HG03521 (cell line): ENCODE results near the gene EVI5.

ENCODE experiments used
- ATAC-seq: cut with Tn5 transposase; IDR thresholded peaks from one replicate; pipeline ENCODE4 v1.9.1; 2021; ENCODE audit warnings: mild to moderate bottlenecking, moderate library complexity; ENCODE audit not compliant: unreplicated experiment

Gene EVI5

DNA sequence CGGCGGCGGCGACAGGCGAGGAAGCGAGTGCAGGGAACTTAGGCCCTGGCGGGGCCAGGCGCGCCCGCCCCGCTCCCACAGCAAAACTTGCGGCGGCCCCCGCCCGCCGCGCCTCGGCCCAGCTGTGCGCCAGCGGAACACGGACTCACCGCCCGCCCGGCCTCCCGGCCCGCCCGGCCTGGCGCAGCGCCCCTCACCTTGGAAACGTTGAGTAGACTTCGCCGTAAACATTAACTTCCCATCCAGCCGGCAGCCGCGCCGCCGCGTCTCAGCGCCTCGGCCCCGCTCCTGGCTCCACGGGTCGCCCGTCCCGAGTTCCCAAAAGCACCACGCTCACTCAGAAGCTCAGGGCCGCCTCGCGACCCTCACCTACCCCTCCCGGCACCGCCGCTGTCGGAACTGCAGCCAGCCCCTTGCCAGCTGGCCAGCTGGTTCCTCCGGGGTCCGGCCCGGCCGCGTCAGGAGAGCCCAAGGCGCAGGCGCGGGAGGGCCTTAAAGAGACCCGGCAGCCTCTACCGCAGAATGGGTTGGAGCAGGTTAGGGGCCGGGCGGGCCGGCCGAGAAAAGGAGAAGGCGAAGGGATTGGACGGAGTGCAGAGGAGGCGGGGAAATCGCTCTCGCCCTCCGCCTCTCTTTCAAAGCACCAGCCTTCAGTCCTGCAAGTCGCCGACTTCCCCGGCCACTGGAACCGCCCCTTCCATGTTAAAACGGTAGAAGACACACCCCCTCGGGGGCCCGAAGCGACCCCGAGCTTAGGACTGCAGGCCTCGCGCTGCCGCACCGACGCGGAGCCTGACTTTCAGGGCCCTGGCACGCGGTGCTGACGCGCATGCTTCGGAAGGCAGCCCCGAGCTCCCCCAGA lies at the start of gene EVI5:
TSS of gene EVI5 (minus strand) at position 470 of the 862 bp plus-strand sequence. CDS start 48,562 bp downstream, outside the sequence.
- ATAC-seq = peak; percentile 88

DNA sequence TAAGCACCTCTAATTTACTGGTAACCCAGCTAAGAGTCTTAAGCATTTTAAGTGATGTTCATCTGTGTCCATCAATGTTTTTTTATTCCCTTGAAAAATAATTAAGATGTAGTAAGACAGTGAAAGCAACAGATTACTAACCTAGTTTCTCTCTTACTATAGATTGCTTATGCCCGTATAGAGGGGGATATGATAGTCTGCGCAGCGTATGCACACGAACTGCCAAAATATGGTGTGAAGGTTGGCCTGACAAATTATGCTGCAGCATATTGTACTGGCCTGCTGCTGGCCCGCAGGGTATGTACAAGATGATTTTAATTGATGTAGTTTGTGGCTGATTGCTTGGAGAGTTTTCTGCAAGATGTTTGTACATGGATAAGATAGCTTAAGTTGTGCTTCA lies 49.7 kb upstream of the EVI5 start:
- ATAC-seq = no peak

DNA sequence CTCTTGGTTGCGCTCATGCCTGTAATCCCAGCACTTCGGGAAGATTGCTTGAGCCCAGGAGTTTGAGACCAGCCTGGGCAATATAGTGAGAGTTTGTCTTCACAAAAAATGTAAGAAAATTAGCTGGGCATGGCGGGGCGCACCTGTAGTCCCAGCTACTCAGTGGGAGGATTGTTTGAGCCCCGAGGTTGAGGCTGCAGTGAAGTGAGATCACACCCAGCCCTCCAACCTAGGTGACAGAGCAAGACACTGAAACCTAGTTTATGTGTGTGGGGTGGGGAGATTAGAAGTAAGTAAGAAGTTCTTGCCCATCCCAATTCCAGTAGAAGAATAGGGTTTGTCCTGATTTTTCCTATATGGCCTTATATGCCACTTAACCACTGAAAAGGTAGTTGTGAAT lies 48.9 kb upstream of the EVI5 start:
- no peak for ATAC-seq

DNA sequence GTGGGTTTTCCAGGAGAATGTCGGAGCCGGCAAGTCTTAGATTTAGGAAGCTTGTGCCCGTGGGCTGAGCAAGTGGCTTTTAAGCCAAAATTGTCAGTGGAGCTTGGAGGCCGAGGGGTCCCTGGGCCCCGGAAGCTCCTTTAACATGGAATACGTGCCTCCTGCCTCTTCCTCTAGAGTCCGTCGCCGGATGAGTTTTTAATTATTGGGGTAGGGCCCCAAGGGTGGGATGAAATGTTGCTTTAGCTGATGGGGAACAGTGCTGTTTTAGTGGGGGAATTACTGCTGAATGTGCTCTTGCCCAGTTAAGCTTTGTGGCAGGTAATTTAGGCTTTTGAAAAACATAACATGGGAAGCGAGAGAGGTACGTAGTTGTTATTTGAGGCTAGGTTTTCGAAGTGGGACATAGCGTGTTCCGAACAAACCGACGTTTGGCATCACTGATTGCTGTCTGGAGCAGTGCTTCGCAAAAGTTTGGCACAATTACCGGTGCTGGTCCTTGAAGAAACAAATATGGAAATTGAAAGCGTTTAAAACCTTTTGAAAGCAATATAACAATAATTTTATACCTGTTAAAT lies 47.7 kb upstream of the EVI5 start:
- no peak for ATAC-seq

DNA sequence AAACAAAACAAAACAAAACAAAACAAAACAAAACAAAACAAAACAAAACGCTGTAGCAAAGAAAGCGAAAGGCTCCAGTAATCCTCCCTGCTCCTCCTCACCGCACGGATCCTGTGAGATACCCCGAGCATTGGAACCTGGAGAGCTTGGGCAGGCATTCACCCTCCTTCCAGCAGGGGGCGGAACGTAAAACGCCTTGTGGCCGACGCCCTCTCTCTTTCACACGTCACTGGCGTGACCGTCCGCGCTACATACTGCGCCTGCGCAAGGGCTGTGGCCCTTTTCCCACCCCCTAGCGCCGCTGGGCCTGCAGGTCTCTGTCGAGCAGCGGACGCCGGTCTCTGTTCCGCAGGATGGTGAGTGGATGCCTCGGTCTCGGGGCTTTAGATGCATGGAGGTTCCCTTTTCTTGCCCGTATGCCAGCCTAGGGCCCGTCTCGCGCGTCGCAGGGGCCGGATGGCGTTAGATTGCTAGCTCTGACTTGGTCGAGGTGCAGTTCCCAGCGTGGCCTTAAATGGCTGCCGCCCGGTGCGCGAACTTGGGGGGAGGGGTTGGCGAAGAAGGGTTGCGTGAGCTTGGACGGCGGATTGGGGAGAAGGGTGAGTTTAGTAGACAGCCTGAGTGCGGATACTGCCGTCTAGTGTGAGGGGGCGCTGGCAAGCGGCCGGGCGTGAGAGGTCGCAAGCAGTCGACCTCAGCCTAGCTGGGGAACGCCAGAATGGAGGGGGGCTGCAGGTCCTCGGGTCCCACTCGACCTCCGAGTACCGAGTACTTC lies 47.0 kb upstream of the EVI5 start, which contains the start of gene RPL5:
TSS of gene RPL5 (plus strand) at position 279 of the 775 bp plus-strand sequence. CDS start at position 354, 75 bp downstream.
- ATAC-seq = peak; percentile 94

DNA sequence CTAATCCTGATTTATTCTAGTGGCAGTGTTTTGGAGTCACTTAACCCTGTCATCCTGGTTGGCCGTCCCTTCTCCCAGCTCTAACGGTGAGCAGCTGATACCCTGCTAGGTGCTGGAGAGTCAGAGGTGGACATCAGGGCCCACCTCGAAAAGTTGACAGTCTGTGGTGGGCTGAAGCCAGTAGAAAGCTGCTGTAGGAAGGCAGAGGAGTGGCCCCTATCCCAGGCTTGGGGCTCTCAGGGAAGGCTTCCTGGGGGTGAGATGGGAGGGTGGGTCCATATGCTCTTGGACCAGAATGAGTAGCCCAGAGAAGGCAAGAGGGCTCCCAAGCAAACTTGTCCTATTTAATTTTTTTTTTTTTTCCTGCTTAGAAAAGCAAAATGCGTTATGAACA lies 46.5 kb upstream of the EVI5 start:
- no peak for ATAC-seq

DNA sequence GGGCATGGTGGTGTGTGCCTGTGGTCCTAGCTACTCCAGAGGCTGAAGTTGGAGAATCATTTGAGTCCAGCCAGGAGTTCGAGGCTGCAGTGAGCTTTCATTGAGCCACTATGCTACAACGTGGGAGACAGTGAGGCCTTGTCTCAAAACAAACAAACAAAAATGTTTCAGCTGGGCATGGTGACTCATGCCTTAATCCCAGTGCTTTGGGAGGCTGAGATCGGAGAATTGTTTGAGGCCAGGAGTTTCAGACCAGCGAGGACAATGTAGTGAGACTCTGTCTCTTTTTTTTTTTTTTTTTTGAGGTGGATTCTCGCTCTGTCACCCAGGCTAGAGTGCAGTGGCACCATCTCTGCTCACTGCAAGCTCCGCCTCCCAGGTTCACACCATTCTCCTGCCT lies 41.9 kb upstream of the EVI5 start:
- no peak for ATAC-seq

DNA sequence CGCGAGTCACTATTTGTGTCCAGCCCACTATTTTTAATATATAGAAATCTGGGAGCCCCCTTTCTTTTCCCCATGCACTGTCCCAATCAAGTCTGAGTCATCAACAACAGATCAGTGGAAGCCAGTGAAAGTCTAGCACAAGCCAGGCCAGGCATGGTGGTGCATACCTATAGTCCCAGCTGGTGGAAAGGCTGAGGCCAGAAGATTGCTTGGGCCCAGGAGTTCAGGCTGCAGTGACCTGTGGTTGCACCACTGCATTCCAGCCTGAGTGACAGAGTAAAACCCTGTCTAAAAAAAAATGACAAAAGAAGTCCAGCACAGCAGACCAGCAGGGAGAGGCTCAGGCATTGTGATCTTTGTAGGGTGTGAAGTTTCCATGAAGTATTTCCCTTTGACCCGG lies 38.0 kb upstream of the EVI5 start:
- ATAC-seq = no peak

DNA sequence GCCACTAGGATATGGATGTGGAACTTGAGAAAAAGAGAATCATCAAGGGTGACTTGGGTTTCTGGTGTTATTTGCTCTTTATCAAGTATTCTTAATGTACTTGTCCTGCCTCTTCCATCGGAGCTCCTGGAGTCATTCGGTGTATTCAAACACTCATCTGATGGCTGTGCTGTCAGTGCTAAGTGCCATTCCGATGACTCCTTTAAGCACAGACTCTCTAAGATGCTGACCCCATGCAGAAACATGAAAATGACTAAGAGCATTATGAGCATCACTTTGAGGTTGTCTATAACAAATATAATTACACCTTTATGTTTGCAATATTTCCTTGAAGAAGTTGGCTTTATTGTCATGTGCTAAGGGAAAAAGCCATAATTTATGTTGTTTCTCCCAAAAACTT lies 35.6 kb upstream of the EVI5 start:
- ATAC-seq = no peak

DNA sequence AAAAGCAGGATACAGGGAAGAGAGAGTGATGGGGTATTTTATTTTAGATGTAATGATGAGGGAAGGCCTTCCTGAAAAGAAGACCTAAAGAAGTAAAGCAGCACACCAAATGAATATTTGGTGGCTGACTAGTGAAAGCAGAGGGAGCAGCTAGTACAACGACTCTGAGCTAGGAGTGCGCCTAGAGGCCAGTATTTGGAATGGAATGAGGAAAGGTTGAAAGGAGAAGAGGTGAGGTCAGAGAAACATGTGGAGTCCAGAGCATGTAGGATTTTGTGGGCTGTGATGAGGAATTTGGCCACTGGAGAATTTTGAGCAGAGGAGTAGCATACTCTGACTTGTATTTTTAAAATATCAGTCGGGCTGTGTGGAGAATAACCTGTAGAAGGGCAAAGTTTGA lies 35.1 kb upstream of the EVI5 start:
- ATAC-seq = no peak

DNA sequence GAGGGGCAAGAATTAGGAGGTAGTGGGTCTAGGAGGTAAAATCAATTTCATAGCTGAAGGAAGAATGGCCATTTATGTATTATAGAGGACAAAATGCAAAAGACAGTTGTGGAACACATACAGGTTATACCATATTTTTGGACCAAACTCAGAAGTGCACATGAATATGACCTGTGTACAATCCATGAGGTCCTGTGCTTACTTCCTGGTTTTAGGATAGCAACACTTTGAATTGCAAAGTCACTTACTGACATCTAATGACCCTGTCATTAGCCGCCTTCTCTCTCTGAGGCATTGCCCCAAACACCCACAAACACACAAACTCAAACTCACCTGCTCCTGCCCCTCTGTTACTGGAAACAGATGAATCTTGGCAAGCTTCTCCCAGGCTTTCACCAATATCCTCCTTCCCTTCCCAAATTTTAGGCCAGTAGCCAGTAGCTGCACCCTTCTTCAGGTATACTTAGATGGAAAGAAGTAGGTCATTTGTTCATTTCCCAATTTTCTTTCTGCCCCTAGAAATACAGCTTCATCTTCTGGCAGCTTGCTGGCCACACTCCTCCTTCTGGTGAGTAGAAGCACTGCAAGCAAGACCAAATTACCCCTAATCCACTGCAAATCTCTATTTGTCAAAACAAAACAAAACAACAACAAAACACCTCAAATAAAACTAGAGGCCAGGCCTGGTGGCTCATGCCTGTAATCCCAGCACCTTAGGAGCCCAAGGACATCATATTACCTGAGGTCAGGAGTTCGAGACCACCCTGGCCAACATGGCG lies 33.3 kb upstream of the EVI5 start:
- peak; percentile 77 for ATAC-seq

DNA sequence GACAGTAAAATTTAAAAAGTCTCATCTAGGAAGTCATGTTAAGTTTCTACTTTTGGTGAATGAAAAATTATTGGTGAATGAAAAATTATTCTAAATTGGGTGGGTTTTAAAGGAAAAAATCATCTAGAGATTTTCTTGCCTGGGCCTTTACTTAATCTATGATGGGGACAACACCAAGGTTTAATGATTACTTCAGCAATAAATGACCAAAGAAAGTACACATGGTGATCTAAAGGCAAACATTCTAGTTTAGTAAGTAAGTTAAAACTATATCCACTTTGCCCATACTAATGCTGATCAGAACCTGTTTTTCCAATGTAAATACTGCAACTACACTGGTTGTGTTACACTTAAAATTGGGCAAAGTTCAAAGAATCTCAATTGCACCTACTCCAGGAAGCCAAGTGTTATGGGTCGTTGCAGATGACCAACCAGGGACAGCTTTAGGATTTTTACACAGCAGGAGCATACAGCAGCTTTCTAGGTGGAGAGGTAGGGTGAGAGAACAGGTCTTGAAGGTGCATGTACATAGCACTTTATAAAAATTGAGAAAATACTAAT lies 32.3 kb upstream of the EVI5 start:
- ATAC-seq = no peak

DNA sequence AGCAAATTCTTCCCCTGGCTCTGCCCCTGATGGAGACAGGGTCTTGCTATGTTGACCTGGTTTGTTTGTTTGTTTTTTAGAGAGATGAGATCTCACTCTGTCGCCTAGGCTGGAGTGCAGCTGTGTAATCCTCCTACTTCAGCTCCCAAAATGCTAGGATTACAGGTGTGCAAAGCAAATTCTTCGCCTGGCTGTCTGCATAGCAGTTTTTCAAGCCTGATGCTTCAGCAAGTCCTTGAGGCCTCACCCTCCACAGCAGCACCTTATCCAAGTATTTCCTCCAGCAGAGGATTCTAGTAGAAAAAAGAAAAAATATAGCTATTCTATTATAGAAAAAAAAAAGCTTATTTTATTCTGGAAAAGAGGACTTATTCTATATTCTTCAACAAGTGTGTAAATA lies 31.8 kb upstream of the EVI5 start:
- ATAC-seq = no peak

DNA sequence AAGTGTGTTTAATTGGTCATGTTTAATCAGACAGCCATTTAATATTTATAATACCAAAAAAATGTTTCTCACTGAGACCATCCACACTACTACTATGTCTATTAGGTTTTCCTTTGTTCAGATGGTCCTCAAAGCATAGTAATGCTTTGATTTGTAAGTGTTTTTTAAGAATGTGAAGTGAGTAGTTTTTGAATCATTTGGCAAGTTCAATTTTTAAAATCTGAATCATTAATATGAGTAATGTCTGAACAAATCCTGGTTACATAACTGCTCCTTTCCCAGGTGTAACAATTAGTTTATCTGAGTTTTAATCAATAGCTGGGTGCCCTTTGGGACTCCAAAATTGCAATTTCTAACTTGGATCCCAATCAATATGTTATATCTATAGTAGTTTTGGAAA lies 23.5 kb upstream of the EVI5 start:
- ATAC-seq = no peak

DNA sequence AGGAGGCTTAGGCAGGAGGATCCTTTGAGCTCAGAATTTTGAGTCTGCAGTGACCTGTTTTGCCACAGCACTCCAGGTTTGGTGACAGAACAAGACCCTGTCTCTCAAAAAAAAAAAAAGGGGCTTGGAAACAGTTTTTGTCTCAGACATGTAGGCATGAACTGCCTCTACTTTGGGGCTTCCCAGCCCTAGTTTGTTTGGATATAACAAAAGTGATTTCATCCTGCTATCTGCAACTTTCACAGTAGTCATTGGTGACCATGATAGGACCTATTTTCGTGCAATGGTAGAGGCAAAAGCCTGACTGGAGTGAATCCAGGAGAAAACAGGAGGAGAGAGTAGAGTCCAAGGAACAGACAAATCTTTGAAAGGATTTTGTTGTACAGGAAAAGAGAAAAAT lies 20.3 kb upstream of the EVI5 start:
- no peak for ATAC-seq

DNA sequence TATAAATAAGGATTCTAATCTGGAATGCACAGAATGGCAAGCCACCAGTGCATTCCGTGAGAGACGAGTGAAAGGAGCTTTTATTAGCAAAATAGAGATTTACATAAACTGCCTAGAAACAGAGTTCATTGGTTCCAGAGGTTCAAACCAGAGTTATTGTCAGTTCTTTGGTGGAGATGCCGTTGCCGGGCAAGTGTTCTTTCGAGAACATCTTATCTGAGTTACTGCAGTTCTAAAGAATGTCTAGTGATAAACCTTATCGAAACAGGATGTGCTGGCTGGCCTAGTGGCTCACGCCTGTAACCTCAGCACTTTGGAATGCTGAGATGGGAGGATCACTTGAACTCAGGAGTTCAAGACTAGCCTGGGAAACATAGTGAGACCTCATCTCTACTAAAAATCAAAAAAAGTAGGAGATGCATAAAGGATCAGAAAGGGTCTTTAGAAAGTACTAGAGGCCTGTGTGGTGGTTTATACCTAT lies 19.9 kb upstream of the EVI5 start:
- ATAC-seq = peak; percentile 43

DNA sequence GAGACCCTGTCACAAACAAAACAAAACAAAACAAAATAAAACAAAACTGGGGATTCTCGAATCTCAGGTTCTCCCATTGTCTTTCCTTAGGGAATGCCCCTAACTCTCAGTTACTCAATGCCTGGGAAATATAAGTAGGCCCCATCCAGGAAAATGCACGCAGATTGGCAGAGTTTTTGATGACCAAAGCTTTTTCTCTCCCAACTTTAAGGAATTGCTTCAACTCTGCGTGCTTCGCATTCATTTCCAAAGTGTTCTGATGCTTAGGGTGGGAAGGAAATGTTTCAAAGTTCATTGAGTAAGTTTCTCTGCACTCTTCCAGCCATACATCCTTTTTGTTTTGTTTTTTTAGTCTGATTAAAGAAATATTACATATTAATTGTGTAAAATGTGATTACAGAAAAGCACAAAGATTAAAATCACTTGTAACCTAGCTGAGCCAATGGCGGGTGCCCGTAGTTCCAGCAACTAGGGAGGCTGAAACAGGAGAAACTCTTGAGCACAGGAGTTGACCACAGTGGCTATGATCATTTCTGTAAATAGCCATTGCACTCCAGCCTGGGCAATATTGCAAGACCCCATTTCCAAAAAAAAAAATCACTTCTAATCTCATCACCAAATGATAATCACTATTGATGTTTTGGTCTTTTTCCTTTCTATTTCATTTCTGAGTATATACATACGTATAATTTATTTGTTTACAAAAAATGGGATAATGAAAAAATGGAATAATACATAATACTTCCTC lies 18.4 kb upstream of the EVI5 start:
- ATAC-seq = no peak

DNA sequence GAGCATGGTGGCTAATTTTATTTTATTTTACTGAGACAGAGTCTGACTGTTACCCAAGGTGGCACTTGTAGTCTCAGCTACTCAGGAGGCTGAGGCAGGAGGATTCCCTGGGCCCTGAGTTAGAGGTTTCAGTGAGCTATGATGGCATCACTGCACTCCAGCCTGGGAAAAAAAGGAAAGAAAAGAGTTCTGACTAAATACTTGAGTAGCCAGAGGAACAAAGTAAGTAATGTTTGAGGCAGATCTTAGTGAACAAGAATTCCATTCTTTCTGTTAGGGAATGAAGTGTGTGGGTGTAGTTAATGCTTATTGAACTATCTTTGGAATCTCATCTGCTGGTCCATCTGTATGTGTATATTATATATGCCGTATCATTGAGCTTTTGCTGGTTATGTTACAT lies 13.1 kb upstream of the EVI5 start:
- no peak for ATAC-seq

DNA sequence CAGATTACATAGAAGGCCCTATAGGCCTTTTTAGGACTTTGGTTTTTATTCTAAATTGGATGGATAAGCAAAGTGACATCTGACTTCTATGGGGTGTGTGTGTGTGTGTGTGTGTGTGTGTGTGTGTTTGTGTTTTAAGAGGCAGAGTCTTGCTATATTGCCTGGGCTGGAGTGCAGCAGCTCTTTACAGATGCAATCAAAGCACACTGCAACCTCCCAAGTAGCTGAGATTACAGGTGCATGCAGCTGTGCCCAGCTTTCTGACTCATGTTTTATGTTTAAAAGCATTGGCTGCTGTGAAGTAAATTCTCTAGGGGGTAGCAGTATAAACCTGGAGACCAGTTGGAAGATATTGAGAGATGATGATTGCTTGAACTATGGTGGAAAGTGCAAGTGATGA lies 12.4 kb upstream of the EVI5 start:
- no peak for ATAC-seq

DNA sequence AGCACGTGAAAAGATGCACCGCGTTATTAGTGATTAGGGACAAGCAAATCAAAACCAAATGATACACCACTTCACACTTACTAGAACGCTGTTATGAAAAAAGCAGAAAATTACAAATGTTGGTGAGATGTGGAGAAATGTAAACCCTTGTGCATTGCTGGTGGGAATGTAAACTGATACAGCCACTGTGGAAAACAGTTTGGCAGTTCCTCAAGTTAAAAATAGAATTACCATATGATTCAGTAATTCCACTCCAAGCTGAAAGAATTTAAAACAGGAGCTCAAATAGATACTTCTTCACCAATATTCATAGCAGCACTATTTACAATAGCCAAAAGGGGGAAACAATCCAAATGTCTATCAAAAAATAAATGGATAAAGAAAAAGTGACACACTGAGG lies 10.3 kb upstream of the EVI5 start:
- no peak for ATAC-seq
